Eye (tissue), 1 donor: ENCODE measurements around the gene ANXA3.

Source experiments
- DNase-seq: peaks from one replicate; pipeline ENCODE4 v3.0.0-alpha.2; 2015

ANXA3 gene

DNA sequence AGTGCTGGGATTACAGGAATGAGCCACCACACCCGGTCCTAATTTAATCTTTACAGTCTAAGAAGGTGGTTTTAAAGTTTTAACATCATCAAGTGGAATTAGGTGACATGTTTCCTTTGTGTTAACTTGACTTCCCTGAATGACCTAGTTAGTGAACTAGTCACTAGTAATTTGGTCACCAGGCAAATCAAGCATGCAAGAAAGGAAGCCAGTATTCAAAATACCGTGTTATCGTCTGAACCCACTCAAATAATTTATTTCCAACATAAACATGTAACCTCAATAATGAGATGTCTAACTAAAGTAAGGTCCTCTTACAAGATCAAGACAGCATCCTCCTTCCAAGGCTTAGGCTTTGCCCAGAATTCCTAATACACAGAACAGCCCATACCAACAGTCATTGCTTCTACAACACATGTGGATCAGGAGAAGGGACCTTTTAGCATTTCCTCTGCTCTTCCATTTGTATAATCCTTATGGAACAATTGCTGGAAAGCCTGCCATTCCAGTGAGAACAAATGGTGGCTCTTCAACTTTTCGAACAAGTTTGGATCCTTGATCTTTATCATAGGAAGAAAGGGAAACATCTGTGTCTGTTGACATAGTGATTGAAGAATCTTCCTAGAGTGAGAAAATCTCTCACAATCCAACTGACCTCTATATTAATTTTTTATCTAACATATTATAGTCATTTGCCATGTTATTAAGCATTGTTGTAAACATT, 97.2 kb downstream of the ANXA3 start:
- peak; percentile 70 for DNase-seq

DNA sequence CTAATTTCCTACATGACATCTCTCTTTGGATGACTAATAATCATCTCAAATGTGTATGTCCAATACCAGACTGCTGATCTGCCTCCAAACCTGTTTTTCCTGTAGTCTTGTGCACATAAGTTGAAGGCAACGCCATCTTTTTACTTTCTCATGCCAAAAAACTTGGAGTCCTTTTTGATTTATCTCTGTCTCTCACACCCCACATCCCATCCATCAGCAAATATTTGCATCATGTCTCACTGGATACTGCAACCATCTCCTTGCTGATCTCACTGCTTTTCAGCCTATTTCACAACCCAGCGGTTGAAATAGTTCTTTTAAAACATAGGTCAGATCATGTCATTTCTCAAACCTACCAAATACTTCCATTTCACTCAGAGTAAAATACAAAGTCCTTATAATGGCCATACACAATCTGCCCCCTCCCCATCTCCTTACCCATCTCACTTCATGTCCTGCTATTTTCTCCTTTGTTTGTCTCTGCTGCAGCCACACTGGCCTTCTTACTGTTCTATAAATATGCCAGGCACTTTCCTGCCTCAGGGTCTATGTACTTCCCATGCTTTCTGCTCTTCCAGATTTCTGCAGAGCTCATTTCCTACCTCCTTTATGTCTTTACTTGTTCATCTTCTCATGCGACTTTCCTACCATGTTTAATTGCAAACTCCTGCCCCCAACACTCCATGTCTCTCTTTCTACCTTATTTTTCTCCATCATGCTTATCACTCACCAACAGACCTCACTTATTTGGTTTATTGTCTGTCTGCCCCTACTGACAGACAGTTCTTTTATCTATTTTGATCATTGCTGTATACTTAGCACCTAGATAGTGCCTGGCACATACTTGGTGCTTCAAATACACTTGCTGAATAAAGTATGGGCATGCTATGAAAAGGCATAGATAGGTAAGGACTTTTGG, 98.8 kb downstream of the ANXA3 start:
- no peak for DNase-seq

DNA sequence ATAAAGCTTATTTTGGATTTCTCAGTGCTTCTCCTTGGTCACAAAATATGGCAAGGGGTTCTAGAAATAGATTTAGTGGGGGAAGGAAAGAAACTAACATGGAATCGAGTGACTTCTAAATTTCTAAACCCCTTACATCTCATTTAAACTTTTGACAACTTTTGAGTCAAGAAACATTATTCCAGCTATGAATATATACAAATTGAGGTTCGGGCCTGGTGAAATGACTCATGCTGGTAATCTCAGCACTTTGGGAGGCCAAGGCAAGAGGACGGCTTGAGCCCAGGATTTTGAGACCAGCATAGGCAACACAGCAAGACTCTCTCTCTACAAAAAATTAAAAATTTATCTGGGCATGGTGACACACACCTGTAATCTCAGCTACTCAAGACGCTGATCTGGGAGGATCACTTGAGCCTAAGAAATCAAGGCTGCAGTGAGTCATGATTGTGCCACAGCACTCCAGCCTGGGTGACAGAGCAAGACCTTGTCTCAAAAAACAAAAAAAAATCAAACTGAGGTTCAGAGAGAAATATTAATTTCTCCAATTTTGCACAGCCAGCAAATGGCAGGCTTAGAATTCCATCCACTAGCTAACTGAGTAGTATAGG, 99.8 kb downstream of the ANXA3 start:
- no peak for DNase-seq

DNA sequence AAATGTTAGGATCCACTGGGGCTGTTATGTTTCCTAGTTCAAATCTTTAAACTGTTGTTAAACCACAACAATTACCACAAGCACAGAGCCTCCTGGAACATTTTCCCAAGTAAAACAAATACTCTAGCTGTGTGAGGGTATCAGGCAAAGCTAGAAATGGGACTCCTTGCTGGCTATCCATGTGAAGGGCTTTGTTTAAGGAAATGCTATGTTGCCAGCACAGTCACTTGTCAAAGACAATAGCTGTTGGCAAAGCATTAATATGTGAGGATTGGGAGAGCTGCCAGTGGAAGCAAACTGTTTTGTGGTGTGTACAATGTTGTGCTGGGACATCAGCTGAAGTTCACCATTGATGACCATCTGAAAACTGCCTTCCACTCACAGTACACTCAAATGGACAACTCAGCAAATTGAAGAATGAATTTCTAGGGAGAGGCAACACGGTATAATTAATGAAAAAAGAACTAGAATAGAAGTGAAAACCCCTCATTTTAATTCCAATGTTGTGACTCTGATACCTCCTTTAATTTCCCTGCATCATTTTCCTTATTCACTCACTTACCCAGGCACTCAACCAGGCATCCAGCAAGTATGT, 100.8 kb downstream of the ANXA3 start:
- DNase-seq: peak; percentile 44

DNA sequence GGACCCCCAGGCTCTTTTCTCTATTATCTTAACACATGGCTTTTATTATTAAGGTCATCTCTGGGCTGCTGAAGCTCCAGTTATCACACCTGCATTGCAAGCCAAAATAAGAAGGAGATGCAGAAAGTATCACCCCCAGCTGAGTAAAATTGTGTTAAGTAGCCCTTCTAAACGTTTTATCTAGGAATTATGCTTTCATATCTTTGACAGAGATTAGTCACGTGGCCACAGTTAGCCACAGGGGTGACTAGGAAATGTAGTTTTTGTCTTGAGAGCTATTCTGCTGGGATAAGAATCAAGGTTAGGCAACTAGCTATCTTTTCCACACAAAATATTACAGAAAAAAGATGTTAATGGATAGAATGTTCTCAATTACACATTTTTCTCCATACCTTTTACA, 102.1 kb downstream of the ANXA3 start:
- DNase-seq: peak; percentile 55

DNA sequence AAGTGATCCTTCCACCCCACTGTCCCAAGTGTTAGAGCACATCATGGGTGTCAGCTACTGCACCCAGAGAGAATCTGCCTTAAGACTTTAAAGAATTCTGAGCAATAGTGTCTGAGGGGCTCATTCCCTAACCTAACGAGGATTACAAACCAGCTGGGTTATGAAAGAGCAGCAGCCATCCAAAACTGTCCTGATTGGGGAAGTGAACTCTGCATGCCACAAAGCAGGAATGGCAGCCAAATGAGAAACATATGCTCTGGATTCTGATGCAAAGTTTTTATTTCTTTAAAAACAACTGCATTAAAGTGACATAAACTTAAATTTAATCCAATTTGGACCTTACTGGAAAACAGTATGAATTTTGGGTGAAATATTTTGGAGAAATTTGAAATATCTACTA, 103.2 kb downstream of the ANXA3 start:
- peak; percentile 65 for DNase-seq

DNA sequence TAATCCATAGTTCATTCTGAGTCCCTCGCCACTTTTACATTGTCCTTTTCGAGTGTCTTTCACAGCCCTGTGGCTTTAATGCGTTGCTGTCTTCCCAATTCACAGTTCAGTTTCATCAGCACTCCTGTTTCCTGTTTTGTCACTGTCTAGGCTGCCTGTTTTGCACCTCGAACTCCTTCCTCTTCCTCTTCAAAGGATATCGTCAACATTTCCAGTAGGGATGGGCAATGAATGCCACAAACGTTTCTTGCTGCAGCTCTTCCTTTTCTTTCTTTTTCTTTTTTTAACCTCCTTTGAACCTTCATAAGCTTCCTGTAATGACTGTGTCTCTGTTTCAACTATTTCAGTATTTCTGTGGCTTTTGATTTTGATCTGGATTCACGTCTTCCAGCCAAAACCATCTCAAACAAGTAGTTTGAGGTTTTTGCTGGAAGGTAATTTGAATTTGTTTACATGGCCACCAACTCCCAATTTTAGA, 105.4 kb downstream of the ANXA3 start:
- DNase-seq: no peak

DNA sequence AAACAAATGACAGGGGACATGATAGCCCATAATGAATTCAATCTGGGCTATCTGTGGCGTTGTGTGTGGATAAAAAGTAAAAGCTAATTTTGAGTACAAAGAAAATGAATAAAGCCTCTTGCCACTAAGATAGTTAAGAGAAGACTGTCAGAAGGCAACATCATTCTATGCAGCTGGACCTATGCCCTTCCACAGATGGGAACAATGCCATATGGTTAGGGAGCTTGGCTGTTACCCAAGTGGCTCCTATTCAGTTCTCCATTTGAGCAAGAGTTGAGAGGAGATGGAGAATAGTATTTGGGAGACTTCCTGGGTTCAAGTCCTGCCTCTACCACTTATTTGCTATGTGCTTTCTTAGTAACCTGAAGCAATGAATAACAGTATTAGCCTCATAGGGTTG, 107.7 kb downstream of the ANXA3 start:
- DNase-seq: no peak

DNA sequence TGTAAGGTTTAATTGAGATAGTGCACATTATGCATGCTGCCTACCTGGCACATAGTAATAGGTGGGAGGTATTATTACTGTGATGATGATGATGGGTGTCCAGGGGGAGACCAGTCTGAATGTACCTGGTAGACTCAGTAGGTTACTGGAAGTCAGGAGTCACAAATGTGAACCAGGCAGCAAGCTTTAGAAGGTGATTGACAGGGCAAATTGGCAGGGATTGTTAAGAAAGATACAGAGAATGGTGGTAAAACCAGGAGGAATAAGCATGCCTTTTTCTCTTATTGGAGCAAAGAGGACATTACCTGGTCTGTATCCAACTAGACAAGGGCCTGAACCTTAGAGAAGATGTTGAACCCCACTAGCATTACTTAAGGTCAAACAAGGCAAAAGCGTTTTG, 108.1 kb downstream of the ANXA3 start:
- no peak for DNase-seq
